OCI-LY1 (cell line): ENCODE results near the gene KRTAP3-1.

Experiments
- CTCF ChIP-seq: fragments of 200-600 bp; sonication (generic), shearing (Covaris generic); IDR thresholded peaks from 2 replicates; pipeline ENCODE4 v1.5.1; 2017; ENCODE audit warnings: mild to moderate bottlenecking, antibody characterized with exemption, low read length, moderate library complexity, mixed read lengths
- EZH2 ChIP-seq: fragments of 200-600 bp; sonication (generic), shearing (Covaris generic); IDR thresholded peaks from 2 replicates; pipeline ENCODE4 v1.8.0; 2017; ENCODE audit warnings: borderline replicate concordance, mixed run types, mild to moderate bottlenecking, antibody characterized with exemption, low read length, moderate library complexity, mixed read lengths

GRCh38 chr17:41052566-41052965, 43.6 kb upstream of the KRTAP3-1 start:
- TF ChIP-seq CTCF (no peak), EZH2 (no peak)
